ENCODE measurements around the gene RAB40A.

The RAB40A gene

GRCh38 chrX:103565197-103565596 is 45.9 kb upstream of the RAB40A start:
- Histone ChIP-seq H3K4me3 (ENCODE audit: low read depth, low read length) (no peak overlapping the region), H3K27ac (ENCODE audit: extremely low read depth, low read depth, low read length) (no peak overlapping the region), H3K36me3 (ENCODE audit: control insufficient read depth in 2 of 2, insufficient read depth in 1 of 2, low read length in 2 of 2) (no peaks in the 10 kb centered on the region), H3K4me1 (ENCODE audit: control insufficient read depth, insufficient read depth, low read length) (no peaks in the 10 kb centered on the region), H3K9me3 (ENCODE audit: control insufficient read depth, insufficient read depth, low read depth, low read length) (no peaks in the 10 kb centered on the region)
- TF ChIP-seq SP3 (tag by site-specific recombination; IDR thresholded peaks at IDR 0.05) (no peak), ZSCAN30 (tag by site-specific recombination; IDR thresholded peaks at IDR 0.05) (no peak), ZNF391 (tag by site-specific recombination; IDR thresholded peaks at IDR 0.05; ENCODE audit: borderline replicate concordance, low read depth) (no peak), HOXC10 (CRISPR knock-in tag; IDR thresholded peaks at IDR 0.05) (no peak), ZNF366 (tag by site-specific recombination; conservative IDR thresholded peaks at IDR 0.05) (no peak), KLF8 (tag by site-specific recombination; IDR thresholded peaks at IDR 0.05) (no peak), ZNF658 (tag by site-specific recombination; IDR thresholded peaks at IDR 0.05) (no peak), ZNF549 (tag by site-specific recombination; IDR thresholded peaks at IDR 0.05) (no peak), SALL2 (tag by site-specific recombination; IDR thresholded peaks at IDR 0.05; ENCODE audit: borderline replicate concordance) (no peak), GLIS2 (tag by site-specific recombination; IDR thresholded peaks at IDR 0.05) (no peak), ZBTB48 (tag by site-specific recombination; IDR thresholded peaks at IDR 0.05) (no peak), ZFHX2 (tag by site-specific recombination; conservative IDR thresholded peaks at IDR 0.05) (no peak), SETDB1 (IDR thresholded peaks at IDR 0.05; ENCODE audit: insufficient read length, low read length) (no peak), ZBTB1 (tag by site-specific recombination; IDR thresholded peaks at IDR 0.05) (no peak), ZNF623 (tag by site-specific recombination; IDR thresholded peaks at IDR 0.05) (no peak), WT1 (tag by site-specific recombination; IDR thresholded peaks at IDR 0.05) (no peak), ZNF398 (tag by site-specific recombination; IDR thresholded peaks at IDR 0.05) (no peak), AEBP2 (tag by site-specific recombination; IDR thresholded peaks at IDR 0.05; ENCODE audit: borderline replicate concordance) (no peak), ZNF341 (tag by site-specific recombination; IDR thresholded peaks at IDR 0.05; ENCODE audit: low read depth) (no peak)
- TF ChIP-seq, protein P1, sequence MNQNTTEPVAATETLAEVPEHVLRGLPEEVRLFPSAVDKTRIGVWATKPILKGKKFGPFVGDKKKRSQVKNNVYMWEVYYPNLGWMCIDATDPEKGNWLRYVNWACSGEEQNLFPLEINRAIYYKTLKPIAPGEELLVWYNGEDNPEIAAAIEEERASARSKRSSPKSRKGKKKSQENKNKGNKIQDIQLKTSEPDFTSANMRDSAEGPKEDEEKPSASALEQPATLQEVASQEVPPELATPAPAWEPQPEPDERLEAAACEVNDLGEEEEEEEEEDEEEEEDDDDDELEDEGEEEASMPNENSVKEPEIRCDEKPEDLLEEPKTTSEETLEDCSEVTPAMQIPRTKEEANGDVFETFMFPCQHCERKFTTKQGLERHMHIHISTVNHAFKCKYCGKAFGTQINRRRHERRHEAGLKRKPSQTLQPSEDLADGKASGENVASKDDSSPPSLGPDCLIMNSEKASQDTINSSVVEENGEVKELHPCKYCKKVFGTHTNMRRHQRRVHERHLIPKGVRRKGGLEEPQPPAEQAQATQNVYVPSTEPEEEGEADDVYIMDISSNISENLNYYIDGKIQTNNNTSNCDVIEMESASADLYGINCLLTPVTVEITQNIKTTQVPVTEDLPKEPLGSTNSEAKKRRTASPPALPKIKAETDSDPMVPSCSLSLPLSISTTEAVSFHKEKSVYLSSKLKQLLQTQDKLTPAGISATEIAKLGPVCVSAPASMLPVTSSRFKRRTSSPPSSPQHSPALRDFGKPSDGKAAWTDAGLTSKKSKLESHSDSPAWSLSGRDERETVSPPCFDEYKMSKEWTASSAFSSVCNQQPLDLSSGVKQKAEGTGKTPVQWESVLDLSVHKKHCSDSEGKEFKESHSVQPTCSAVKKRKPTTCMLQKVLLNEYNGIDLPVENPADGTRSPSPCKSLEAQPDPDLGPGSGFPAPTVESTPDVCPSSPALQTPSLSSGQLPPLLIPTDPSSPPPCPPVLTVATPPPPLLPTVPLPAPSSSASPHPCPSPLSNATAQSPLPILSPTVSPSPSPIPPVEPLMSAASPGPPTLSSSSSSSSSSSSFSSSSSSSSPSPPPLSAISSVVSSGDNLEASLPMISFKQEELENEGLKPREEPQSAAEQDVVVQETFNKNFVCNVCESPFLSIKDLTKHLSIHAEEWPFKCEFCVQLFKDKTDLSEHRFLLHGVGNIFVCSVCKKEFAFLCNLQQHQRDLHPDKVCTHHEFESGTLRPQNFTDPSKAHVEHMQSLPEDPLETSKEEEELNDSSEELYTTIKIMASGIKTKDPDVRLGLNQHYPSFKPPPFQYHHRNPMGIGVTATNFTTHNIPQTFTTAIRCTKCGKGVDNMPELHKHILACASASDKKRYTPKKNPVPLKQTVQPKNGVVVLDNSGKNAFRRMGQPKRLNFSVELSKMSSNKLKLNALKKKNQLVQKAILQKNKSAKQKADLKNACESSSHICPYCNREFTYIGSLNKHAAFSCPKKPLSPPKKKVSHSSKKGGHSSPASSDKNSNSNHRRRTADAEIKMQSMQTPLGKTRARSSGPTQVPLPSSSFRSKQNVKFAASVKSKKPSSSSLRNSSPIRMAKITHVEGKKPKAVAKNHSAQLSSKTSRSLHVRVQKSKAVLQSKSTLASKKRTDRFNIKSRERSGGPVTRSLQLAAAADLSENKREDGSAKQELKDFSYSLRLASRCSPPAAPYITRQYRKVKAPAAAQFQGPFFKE (tag by site-specific recombination; IDR thresholded peaks at IDR 0.05; ENCODE audit: borderline replicate concordance), result no peak
- POLR2A ChIA-PET, result no interaction called here
- CTCF ChIA-PET, result no interaction called here
